Measurements from ENCODE around the gene ZEB2.

The ZEB2 gene

GRCh38 chr2:144526831-144527230 lies 6.9 kb upstream of the ZEB2 start:
- no peak for DNase-seq

- DNase-seq = no peak
Measured at GRCh38 chr2:144524118-144525009, 4.4 kb upstream of the ZEB2 start.

- DNase-seq = no peak
Measured at GRCh38 chr2:144523596-144524117, 3.7 kb upstream of the ZEB2 start.

GRCh38 chr2:144522897-144523595 lies 3.1 kb upstream of the ZEB2 start:
- DNase-seq = no peak

GRCh38 chr2:144522176-144522896 lies 2.4 kb upstream of the ZEB2 start:
- DNase-seq = no peak

- DNase-seq = no peak
Measured at GRCh38 chr2:144521686-144522085, 1.8 kb upstream of the ZEB2 start.

- no peak for DNase-seq
Measured at GRCh38 chr2:144520756-144521487, 1.0 kb upstream of the ZEB2 start.

- DNase-seq = no peak
Measured at GRCh38 chr2:144519597-144519933, 354 bp downstream of the ZEB2 start.

GRCh38 chr2:144518748-144519596 lies 947 bp downstream of the ZEB2 start:
- no peak for DNase-seq

- no peak for DNase-seq
Measured at GRCh38 chr2:144517866-144518747, 1.8 kb downstream of the ZEB2 start.

- DNase-seq = no peak
Measured at GRCh38 chr2:144516981-144517865, 2.7 kb downstream of the ZEB2 start.

GRCh38 chr2:144516411-144516980 lies 3.4 kb downstream of the ZEB2 start:
- no peak for DNase-seq

GRCh38 chr2:144515696-144516410 lies 4.1 kb downstream of the ZEB2 start:
- no peak for DNase-seq

GRCh38 chr2:144515099-144515695 lies 4.7 kb downstream of the ZEB2 start:
- no peak for DNase-seq

- DNase-seq = no peak
Measured at GRCh38 chr2:144514616-144515091, 5.3 kb downstream of the ZEB2 start.

- no peak for DNase-seq
Measured at GRCh38 chr2:144513388-144514101, 6.4 kb downstream of the ZEB2 start.

- no peak for DNase-seq
Measured at GRCh38 chr2:144512891-144513351, 7.0 kb downstream of the ZEB2 start.
